Psoas muscle (tissue), 8 donors: ENCODE data around the gene HTT-AS. TPM values are rescaled to one million over a fixed set of nuclear protein-coding genes. Genes with fewer than 3 reads are reported as not detected.

Experiments used
- ATAC-seq, 4 donors: fragments of 200-7000 bp; cut with Tn5 transposase; one replicate each; pipeline ENCODE4 v1.9.1; 2020; ENCODE audit warnings: moderate library complexity in 3 of 4, mild to moderate bottlenecking in 2 of 4
- DNase-seq, 2 donors: peaks; one replicate each; pipeline ENCODE4 v3.0.0-alpha.2; 2020
- H3K27ac ChIP-seq: fragments of 200-600 bp; one replicate; pipeline ENCODE4 v1.8.0; 2022
- H3K27me3 ChIP-seq, 3 donors: fragments of 200-600 bp in 1 of 3; one replicate each; pipeline versions ENCODE4 v1.6.1 to v1.8.0; 2013 to 2022; ENCODE audit warnings: low read length in 2 of 3, mild to moderate bottlenecking in 2 of 3, moderate library complexity in 1 of 3; ENCODE audit not compliant: insufficient read depth in 3 of 3
- H3K36me3 ChIP-seq, 2 donors: fragments of 200-600 bp in 1 of 2; one replicate each; pipeline versions ENCODE4 v1.6.1 to v1.8.0; 2013 to 2022; ENCODE audit warnings: low read depth in 1 of 2, mild to moderate bottlenecking in 1 of 2, moderate library complexity in 1 of 2; ENCODE audit not compliant: insufficient read depth in 1 of 2
- H3K4me1 ChIP-seq: fragments of 200-600 bp; one replicate; pipeline ENCODE4 v1.8.0; 2022
- H3K4me3 ChIP-seq: fragments of 200-600 bp; one replicate; pipeline ENCODE4 v1.8.0; 2022; ENCODE audit warnings: mild to moderate bottlenecking
- H3K9me3 ChIP-seq: fragments of 200-600 bp; one replicate; pipeline ENCODE4 v1.8.0; 2022
- CTCF ChIP-seq: fragments of 200-600 bp; IDR thresholded peaks from one replicate; pipeline ENCODE4 v1.8.0; 2022; ENCODE audit warnings: antibody characterized with exemption
- WGBS, 3 donors: extraction: QIAGEN DNeasy Blood & Tissue Kit; methylation state at CpG; one replicate each; pipeline versions ENCODE4 v1.1.6 to v1.1.7; 2013; 5-methylcytosine and 5-hydroxymethylcytosine counted together
- intact Hi-C, 2 donors: fragments of 100-400 bp; cut with DNase I; formaldehyde crosslinking; loops; one replicate each; pipeline versions ENCODE4 v1.11.0 to v1.14.2; 2022
- polyA plus RNA-seq, 3 donors: library from polyadenylated mRNA; stranded (reverse); fragments of 200-250 nt; gene quantifications; one replicate each; pipeline ENCODE4 v1.2.3, GENCODE V29; 2013
- total RNA-seq, 4 donors: library from RNA; stranded (reverse); fragmentation: NEBNext Ultra II Directional in 2 of 4; extraction: Animal tissue kit (Norgen Biotek cat#: 25700) in 2 of 4; gene quantifications; one replicate each; pipeline versions ENCODE4 v1.2.1 to v1.2.4, GENCODE V29; 2021 to 2023
- donor health status: healthy with polysubstance abuse.
- donor health status: DM: no; HTN: no; CAD: no; lungs with moderate emphysema.
- donor health status: Bipolar disorder and iron deficiency.
- donor health status: healthy.
- donor health status: DM: yes; HTN: yes; CAD: no.
- donor health status: DM: no; HTN: no; CAD: no.
- donor health status: DM: no; HTN: no; CAD: no.
- donor health status: DM: yes; HTN: yes; CAD: no.

The HTT-AS gene
- total and polyA plus RNA-seq, 7 donors: not detected

DNA sequence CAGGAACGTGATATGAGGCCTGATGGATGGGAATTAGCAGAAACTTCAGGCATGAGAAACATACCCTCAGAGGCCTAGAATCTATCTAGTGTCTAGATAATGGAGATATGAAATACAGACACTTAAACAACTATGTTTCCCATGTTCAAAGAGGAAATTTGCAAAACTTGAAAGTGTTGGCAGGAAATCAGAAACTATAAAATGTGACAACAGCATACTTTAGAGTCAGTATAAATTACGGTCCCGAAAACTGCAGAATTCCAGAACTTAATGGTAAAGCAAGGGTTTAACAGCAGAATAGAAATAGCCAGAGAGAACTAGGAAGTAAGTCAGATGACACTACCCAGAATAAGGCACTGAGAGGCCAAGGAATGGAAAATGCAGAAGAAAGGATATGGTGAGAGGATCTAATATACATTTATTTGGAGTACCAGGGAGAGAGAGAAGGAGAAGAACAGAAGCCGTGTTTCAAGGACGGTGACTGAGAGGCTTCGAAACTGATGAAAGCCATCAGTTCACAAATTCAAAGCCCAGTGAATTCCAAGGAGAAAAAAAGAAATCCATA lies 7.4 kb downstream of the HTT-AS start:
- Histone ChIP-seq H3K4me1 (no peaks in the 10 kb centered on the region), H3K27me3 (no peaks in the 10 kb centered on the region), H3K27ac (no peak overlapping the region), H3K9me3 (no peaks in the 10 kb centered on the region), H3K36me3 (no peaks in the 10 kb centered on the region), H3K4me3 (no peak overlapping the region)
- ATAC-seq (no peak), DNase-seq (no peak)
- intact Hi-C loops: no loop called here
- TF ChIP-seq CTCF: no peak
- 91 to 92% (median 92%) methylated on average over 6 of the region's 6 CpGs for WGBS, 3 donors

- DNase-seq: no peak
- no peaks in the 10 kb centered on the region for H3K27me3 ChIP-seq
- H3K36me3 ChIP-seq: no peaks in the 10 kb centered on the region
- no peak for TF ChIP-seq CTCF
- no peak overlapping the region for H3K27ac ChIP-seq
- WGBS, 3 donors: 91 to 95% (median 92%) methylated on average over 3 of the region's 3 CpGs
- intact Hi-C loops: no loop called here
- no peaks in the 10 kb centered on the region for H3K9me3 ChIP-seq
- H3K4me1 ChIP-seq: no peaks in the 10 kb centered on the region
- no peak overlapping the region for H3K4me3 ChIP-seq
- ATAC-seq: no peak
Measured at GRCh38 chr4:3065551-3065950, 8.8 kb downstream of the HTT-AS start.

GRCh38 chr4:3062471-3062870 lies 11.9 kb downstream of the HTT-AS start:
- H3K4me1 ChIP-seq: peaks cover 12% of the 10 kb centered on the region

GRCh38 chr4:3060946-3061345 lies 13.4 kb downstream of the HTT-AS start:
- Histone ChIP-seq H3K4me1 (peaks cover 12% of the 10 kb centered on the region), H3K27ac (no peak overlapping the region), H3K9me3 (peaks cover 2% of the 10 kb centered on the region), H3K36me3 (no peaks in the 10 kb centered on the region), H3K27me3 (no peaks in the 10 kb centered on the region), H3K4me3 (no peak overlapping the region)
- TF ChIP-seq CTCF: no peak
- intact Hi-C loops: no loop called here
- 88 to 90% (median 89%) methylated on average over 6 of the region's 6 CpGs for WGBS, 3 donors
- no peak for DNase-seq
- ATAC-seq: no peak

More at GRCh38 chr4:3062471-3062870, 11.9 kb downstream of the HTT-AS start:
- no peaks in the 10 kb centered on the region for H3K27me3 ChIP-seq
- DNase-seq (no peak), ATAC-seq (no peak)
- no peak overlapping the region for H3K4me3 ChIP-seq
- intact Hi-C loops: no loop called here
- H3K36me3 ChIP-seq: no peaks in the 10 kb centered on the region
- 88 to 90% (median 90%) methylated on average over 12 of the region's 12 CpGs for WGBS, 3 donors
- H3K9me3 ChIP-seq: no peaks in the 10 kb centered on the region
- TF ChIP-seq CTCF: no peak
- H3K27ac ChIP-seq: no peak overlapping the region

- ATAC-seq (peak in 3 of 4 donors; percentile 65 to 93 (median 83)), DNase-seq (no peak)
- intact Hi-C loops: no loop called here
- H3K9me3 ChIP-seq: peaks cover 7% of the 10 kb centered on the region
- H3K36me3 ChIP-seq: no peaks in the 10 kb centered on the region
- H3K4me1 ChIP-seq: peaks cover 12% of the 10 kb centered on the region
- no peak overlapping the region for H3K27ac ChIP-seq
- TF ChIP-seq CTCF: no peak
- H3K27me3 ChIP-seq: no peaks in the 10 kb centered on the region
- H3K4me3 ChIP-seq: no peak overlapping the region
- 49 to 80% (median 53%) methylated on average over 6 of the region's 6 CpGs for WGBS, 3 donors
Measured at GRCh38 chr4:3059943-3060342, 14.4 kb downstream of the HTT-AS start.
